ENCODE data around the gene EID2B. TPM values are rescaled to one million over a fixed set of nuclear protein-coding genes. Genes with fewer than 3 reads are reported as not detected.

EID2B gene
- total and polyA plus RNA-seq, 10 of the 15 experiments (the other 5 are each of a cell fraction or from before 2014, with no cell fraction given) = 2.9 to 10.1 (median 5.0) TPM

GRCh38 chr19:39499932-39500331 lies 32.7 kb downstream of the EID2B start:
- POLR2A ChIA-PET = interaction anchor here (0.6 kb wide), 1 partner anchor 50 kb away, joined by 3 read pairs; no protein-coding TSS in a partner anchor
- no peak overlapping the region for H3K4me2 ChIP-seq (ENCODE audit: control insufficient read depth, insufficient read depth)
- 74% methylated on average over 8 of the region's 8 CpGs for WGBS (ENCODE audit: insufficient coverage, insufficient replicate concordance, low lambda C conversion rate, missing lambda C conversion rate)

DNA sequence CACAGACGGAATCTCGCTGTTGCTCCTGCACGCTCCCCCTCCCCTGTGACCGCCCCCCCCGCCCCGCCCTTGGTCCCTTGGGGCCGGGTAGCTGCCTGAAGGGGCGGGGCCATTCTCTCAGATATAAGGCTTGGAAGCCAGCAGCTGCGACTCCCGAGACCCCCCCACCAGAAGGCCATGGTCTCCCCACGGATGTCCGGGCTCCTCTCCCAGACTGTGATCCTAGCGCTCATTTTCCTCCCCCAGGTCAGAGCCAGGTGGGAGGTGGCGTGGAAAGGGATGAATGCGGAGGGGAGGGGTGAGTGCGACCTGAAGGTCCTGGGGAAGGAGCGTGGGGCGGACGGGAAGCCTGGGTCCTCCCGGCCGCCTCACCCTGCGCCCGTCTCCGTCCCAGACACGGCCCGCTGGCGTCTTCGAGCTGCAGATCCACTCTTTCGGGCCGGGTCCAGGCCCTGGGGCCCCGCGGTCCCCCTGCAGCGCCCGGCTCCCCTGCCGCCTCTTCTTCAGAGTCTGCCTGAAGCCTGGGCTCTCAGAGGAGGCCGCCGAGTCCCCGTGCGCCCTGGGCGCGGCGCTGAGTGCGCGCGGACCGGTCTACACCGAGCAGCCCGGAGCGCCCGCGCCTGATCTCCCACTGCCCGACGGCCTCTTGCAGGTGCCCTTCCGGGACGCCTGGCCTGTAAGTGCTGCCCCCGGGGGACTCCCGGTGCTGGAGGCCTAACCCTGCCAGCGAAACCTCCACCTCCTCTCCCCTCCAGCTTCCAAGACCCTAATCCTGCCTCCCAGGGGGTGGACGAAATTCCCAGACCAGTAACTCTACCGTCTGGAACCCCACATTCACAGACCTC lies 33.6 kb downstream of the EID2B start, which contains the start of gene DLL3:
Gene DLL3 (plus strand): TSS at position 150 of the 845 bp plus-strand sequence. CDS start 28 bp downstream, at position 178.
- in situ Hi-C loops (cut with MboI) = no loop called here
- ChIA-PET SMC1A (ENCODE audit: uncharacterized antibody, unreplicated experiment) (interaction anchor here (0.9 to 3.0 kb wide), 7 partner anchors 12 to 108 kb away, joined by 3 to 11 read pairs (median 4); partner anchors contain the start of genes EID2B, MED29 and PAF1), POLR2A (interaction anchor here (0.5 kb wide), 1 partner anchor 103 kb away, joined by 3 read pairs; no protein-coding TSS in a partner anchor), CTCF (interaction anchor here (0.6 to 2.9 kb wide), 18 partner anchors 9 to 174 kb away, joined by 3 to 19 read pairs (median 4); partner anchors contain the start of genes EID2B and PLEKHG2), RAD21 (ENCODE audit: unreplicated experiment) (interaction anchor here (0.5 to 2.2 kb wide), 4 partner anchors 33 to 828 kb away, joined by 3 to 13 read pairs (median 6); partner anchors contain the start of gene EID2B)
- Histone ChIP-seq H3K4me1 (ENCODE audit: control insufficient read depth, insufficient read depth, low read length) (peaks cover 10% of the 10 kb centered on the region), H3K79me2 (ENCODE audit: control insufficient read depth, insufficient read depth, low read length) (no peaks in the 10 kb centered on the region), H3K9me3 (replicated peaks; ENCODE audit: control insufficient read depth, insufficient read depth, low read length) (no peaks in the 10 kb centered on the region; the same call in 2 of the 3 replicates), H3K27ac (ENCODE audit: control insufficient read depth, insufficient read depth) (no peak within 1 kb of the TSS), H3K36me3 (ENCODE audit: control insufficient read depth in 2 of 2, insufficient read depth in 2 of 2, low read length in 1 of 2) (no peaks in the 10 kb centered on the region), H4K20me1 (ENCODE audit: control insufficient read depth, insufficient read depth) (no peaks in the 10 kb centered on the region), H3K9ac (ENCODE audit: control insufficient read depth, insufficient read depth, low read length) (no peak within 1 kb of the TSS), H2AFZ (ENCODE audit: control insufficient read depth, low read depth, low read length) (no peak within 1 kb of the TSS; the same call in 1 of the 2 replicates), H3K4me3 (0 out of 2 replicates have a peak within 1 kb of the TSS, but pooled peaks have one; percentile 5), H3K4me2 (ENCODE audit: control insufficient read depth, insufficient read depth) (peak within 1 kb of the TSS; percentile 89), H3K27me3 (replicated peaks in 1 of 2; ENCODE audit: control insufficient read depth in 2 of 2, insufficient read depth in 2 of 2, low read length in 1 of 2) (peaks cover 0 to 19% of the 10 kb centered on the region in 2 experiments; a peak in 3 of 4 replicates)
- BruUV-seq (replicated peaks) = no TSS peak
- WGBS (ENCODE audit: insufficient coverage, insufficient replicate concordance, low lambda C conversion rate, missing lambda C conversion rate) = 6% methylated on average over 53 of the region's 60 CpGs
- intact Hi-C loops (cut with micrococcal nuclease; ENCODE audit: unreplicated experiment) = loop anchor here (5.0 kb wide), 1 partner anchor 52 kb away; the partner anchor contains the start of gene SUPT5H
- FAIRE-seq (no peak), ATAC-seq (peak; percentile 71), DNase-seq (ENCODE audit: low read depth, low spot score) (no peak)
- no peak for TF ChIP-seq PAX8 (IDR thresholded peaks at IDR 0.05)
- no peak for TF ChIP-seq NFYB (IDR thresholded peaks at IDR 0.05; ENCODE audit: insufficient read depth, low read depth, low read length)
- peak; percentile 87 for TF ChIP-seq MEF2B (IDR thresholded peaks at IDR 0.05; ENCODE audit: partially characterized antibody, poor library complexity, severe bottlenecking)
- TF ChIP-seq REST (IDR thresholded peaks at IDR 0.05; ENCODE audit: low read depth, low read length) = no peak
- TF ChIP-seq, protein P1, sequence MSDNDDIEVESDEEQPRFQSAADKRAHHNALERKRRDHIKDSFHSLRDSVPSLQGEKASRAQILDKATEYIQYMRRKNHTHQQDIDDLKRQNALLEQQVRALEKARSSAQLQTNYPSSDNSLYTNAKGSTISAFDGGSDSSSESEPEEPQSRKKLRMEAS (IDR thresholded peaks at IDR 0.05; ENCODE audit: low read depth, low read length) = no peak

More at GRCh38 chr19:39499932-39500331, 32.7 kb downstream of the EID2B start:
- H3K36me3 ChIP-seq (ENCODE audit: control insufficient read depth in 2 of 2, insufficient read depth in 2 of 2, low read length in 1 of 2) = no peaks in the 10 kb centered on the region
- H4K20me1 ChIP-seq (ENCODE audit: control insufficient read depth, insufficient read depth) = no peaks in the 10 kb centered on the region
- CTCF ChIA-PET = interaction anchor here (0.6 to 1.9 kb wide), 6 partner anchors 8 to 153 kb away, joined by 3 to 12 read pairs (median 3); partner anchors contain the start of gene EID2B
- no peak overlapping the region for H3K27ac ChIP-seq (ENCODE audit: control insufficient read depth, insufficient read depth)
- no peak for FAIRE-seq
- no peak overlapping the region for H3K4me3 ChIP-seq
- TF ChIP-seq TBL1XR1 (IDR thresholded peaks at IDR 0.05; ENCODE audit: low read depth, low read length) (no peak), RUNX3 (IDR thresholded peaks at IDR 0.05; ENCODE audit: low read length) (no peak), SMARCA5 (IDR thresholded peaks at IDR 0.05) (no peak), SIN3A (IDR thresholded peaks at IDR 0.05; ENCODE audit: low read depth, low read length) (no peak), HDAC2 (IDR thresholded peaks at IDR 0.05) (no peak), BRCA1 (IDR thresholded peaks at IDR 0.05; ENCODE audit: low read depth, low read length) (no peak), IKZF2 (IDR thresholded peaks at IDR 0.05) (no peak), CHD4 (IDR thresholded peaks at IDR 0.05) (no peak)
- no peak overlapping the region for H2AFZ ChIP-seq (ENCODE audit: control insufficient read depth, low read depth, low read length)
- H3K4me1 ChIP-seq (ENCODE audit: control insufficient read depth, insufficient read depth, low read length) = peaks cover 10% of the 10 kb centered on the region
- H3K79me2 ChIP-seq (ENCODE audit: control insufficient read depth, insufficient read depth, low read length) = no peaks in the 10 kb centered on the region
- no peak for DNase-seq (ENCODE audit: low read depth, low spot score)
- SMC1A ChIA-PET (ENCODE audit: uncharacterized antibody, unreplicated experiment) = interaction anchor here (1.2 to 3.0 kb wide), 5 partner anchors 13 to 66 kb away, joined by 3 to 8 read pairs (median 5); partner anchors contain the start of gene EID2B
- intact Hi-C loops (cut with micrococcal nuclease; ENCODE audit: unreplicated experiment) = loop anchor here (5.0 kb wide), 1 partner anchor 53 kb away; the partner anchor contains the start of gene SUPT5H
- BruUV-seq (replicated peaks) = no TSS peak
- H3K27me3 ChIP-seq (replicated peaks in 1 of 2; ENCODE audit: control insufficient read depth in 2 of 2, insufficient read depth in 2 of 2, low read length in 1 of 2) = peaks cover 0 to 19% of the 10 kb centered on the region in 2 experiments; a peak in 3 of 4 replicates
- in situ Hi-C loops (cut with MboI) = no loop called here
- H3K9ac ChIP-seq (ENCODE audit: control insufficient read depth, insufficient read depth, low read length) = no peak overlapping the region
- no peaks in the 10 kb centered on the region; the same call in 2 of the 3 replicates for H3K9me3 ChIP-seq (replicated peaks; ENCODE audit: control insufficient read depth, insufficient read depth, low read length)
- RAD21 ChIA-PET (ENCODE audit: unreplicated experiment) = no interaction called here
- ATAC-seq = no peak
